ENCODE data around the gene MPHOSPH6. TPM values are rescaled to one million over a fixed set of nuclear protein-coding genes. Genes with fewer than 3 reads are reported as not detected.

MPHOSPH6 gene
- total and polyA plus RNA-seq, 2 of the 13 experiments (the other 11 are each of a cell fraction or from before 2014, with no cell fraction given): 28.4 to 76.4 TPM

DNA sequence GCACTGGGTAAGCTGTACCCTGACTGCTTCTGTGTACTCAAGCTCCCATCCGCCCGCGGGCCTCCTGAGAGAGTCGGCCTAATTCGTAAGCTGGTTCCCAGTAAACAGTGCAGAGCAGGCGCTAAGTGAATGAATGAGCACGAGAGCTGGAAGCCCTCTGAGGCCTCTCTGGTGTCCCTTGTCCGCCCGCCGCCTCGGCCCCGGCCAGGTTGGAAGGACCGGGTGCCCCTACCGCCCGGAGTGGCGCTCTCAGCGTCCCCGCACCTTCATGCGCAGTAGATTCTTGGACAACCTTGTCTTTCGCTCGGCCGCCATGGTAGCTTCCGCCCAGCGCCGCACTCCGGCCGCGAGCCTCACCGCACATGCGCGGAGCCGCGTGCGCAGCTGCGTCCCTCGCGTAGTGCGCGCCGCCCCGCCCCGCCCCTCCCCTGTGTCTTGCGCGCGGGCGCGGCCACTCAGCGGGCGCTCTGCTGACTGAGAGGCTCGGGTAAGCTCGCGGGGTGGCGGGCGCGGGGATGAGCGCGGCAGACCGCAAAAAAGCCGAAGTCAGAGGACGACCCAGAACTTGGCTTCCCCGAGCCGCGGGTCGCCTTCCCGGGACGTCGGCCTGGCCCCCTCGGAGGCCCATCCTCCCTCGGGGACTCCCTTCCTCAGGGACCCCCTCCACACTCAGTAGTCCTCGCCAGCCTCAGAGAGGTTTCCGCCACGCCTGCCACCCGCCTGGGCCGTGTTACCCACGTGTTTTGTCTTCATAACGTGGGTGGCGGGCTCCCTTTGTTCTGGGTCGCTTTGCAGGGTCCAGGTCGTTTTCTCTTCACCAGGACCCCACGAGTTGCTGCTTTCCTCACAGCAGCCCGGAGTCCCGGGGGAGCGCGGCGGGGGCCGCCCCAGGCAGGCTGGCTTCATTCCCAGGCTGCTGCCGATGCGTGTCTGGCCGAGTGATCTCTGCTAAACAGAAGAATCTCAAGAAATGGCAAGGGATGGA, at the start of gene MPHOSPH6 (continued):
- TF ChIP-seq, protein P1, sequence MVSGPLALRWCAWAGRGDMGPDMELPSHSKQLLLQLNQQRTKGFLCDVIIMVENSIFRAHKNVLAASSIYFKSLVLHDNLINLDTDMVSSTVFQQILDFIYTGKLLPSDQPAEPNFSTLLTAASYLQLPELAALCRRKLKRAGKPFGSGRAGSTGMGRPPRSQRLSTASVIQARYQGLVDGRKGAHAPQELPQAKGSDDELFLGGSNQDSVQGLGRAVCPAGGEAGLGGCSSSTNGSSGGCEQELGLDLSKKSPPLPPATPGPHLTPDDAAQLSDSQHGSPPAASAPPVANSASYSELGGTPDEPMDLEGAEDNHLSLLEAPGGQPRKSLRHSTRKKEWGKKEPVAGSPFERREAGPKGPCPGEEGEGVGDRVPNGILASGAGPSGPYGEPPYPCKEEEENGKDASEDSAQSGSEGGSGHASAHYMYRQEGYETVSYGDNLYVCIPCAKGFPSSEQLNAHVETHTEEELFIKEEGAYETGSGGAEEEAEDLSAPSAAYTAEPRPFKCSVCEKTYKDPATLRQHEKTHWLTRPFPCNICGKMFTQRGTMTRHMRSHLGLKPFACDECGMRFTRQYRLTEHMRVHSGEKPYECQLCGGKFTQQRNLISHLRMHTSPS (CRISPR knock-in tag; IDR thresholded peaks at IDR 0.05; ENCODE audit: low read depth): no peak
- TF ChIP-seq, protein P2, sequence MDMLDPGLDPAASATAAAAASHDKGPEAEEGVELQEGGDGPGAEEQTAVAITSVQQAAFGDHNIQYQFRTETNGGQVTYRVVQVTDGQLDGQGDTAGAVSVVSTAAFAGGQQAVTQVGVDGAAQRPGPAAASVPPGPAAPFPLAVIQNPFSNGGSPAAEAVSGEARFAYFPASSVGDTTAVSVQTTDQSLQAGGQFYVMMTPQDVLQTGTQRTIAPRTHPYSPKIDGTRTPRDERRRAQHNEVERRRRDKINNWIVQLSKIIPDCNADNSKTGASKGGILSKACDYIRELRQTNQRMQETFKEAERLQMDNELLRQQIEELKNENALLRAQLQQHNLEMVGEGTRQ (IDR thresholded peaks at IDR 0.05; ENCODE audit: low read depth, low read length): no peak
- TF ChIP-seq, protein P2 (CRISPR knock-in tag; IDR thresholded peaks at IDR 0.05; ENCODE audit: borderline replicate concordance): no peak
- TF ChIP-seq KAT7 (CRISPR knock-in tag; IDR thresholded peaks at IDR 0.05; ENCODE audit: borderline replicate concordance) (peak; percentile 97), ZNF766 (CRISPR knock-in tag; IDR thresholded peaks at IDR 0.05; ENCODE audit: borderline replicate concordance) (peak; percentile 94), NR2F1 (CRISPR knock-in tag; IDR thresholded peaks at IDR 0.05) (no peak), JUN (CRISPR knock-in tag; IDR thresholded peaks at IDR 0.05) (peak; percentile 73), HNF4A (CRISPR knock-in tag; IDR thresholded peaks at IDR 0.05) (peak; percentile 29), ZNF777 (CRISPR knock-in tag; IDR thresholded peaks at IDR 0.05) (peak; percentile 53; the same call in 1 of the 2 replicates), MXD4 (CRISPR knock-in tag; IDR thresholded peaks at IDR 0.05) (peak; percentile 96), ZNF367 (CRISPR knock-in tag; IDR thresholded peaks at IDR 0.05; ENCODE audit: borderline replicate concordance) (peak; percentile 49; the same call in 1 of the 2 replicates), RNF2 (conservative IDR thresholded peaks at IDR 0.05; ENCODE audit: low read depth) (peak; percentile 100), ZNF660 (CRISPR knock-in tag; IDR thresholded peaks at IDR 0.05; ENCODE audit: borderline replicate concordance, low read depth) (no peak), ZNF253 (CRISPR knock-in tag; IDR thresholded peaks at IDR 0.05; ENCODE audit: borderline replicate concordance) (peak; percentile 64; the same call in 1 of the 2 replicates), MXI1 (IDR thresholded peaks at IDR 0.05; ENCODE audit: borderline replicate concordance, low read depth, low read length) (peak; percentile 51; the same call in 1 of the 3 replicates), ZKSCAN1 (IDR thresholded peaks at IDR 0.05; ENCODE audit: low read length) (no peak), ZNF619 (CRISPR knock-in tag; IDR thresholded peaks at IDR 0.05) (peak; percentile 90), ZNF10 (CRISPR knock-in tag; IDR thresholded peaks at IDR 0.05; ENCODE audit: borderline replicate concordance, low read depth) (no peak), ELF1 (CRISPR knock-in tag; IDR thresholded peaks at IDR 0.05) (peak; percentile 46), HNRNPH1 (optimal IDR thresholded peaks at IDR 0.05; ENCODE audit: low read depth, low read length) (no peak)
- TF ChIP-seq, protein P3, sequence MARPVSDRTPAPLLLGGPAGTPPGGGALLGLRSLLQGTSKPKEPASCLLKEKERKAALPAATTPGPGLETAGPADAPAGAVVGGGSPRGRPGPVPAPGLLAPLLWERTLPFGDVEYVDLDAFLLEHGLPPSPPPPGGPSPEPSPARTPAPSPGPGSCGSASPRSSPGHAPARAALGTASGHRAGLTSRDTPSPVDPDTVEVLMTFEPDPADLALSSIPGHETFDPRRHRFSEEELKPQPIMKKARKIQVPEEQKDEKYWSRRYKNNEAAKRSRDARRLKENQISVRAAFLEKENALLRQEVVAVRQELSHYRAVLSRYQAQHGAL (CRISPR knock-in tag; IDR thresholded peaks at IDR 0.05; ENCODE audit: not compliant biosample characterization): no peak
- TF ChIP-seq, protein P4, sequence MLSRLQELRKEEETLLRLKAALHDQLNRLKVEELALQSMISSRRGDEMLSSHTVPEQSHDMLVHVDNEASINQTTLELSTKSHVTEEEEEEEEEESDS (CRISPR knock-in tag; IDR thresholded peaks at IDR 0.05; ENCODE audit: borderline replicate concordance): peak; percentile 89
- TF ChIP-seq, protein P5, sequence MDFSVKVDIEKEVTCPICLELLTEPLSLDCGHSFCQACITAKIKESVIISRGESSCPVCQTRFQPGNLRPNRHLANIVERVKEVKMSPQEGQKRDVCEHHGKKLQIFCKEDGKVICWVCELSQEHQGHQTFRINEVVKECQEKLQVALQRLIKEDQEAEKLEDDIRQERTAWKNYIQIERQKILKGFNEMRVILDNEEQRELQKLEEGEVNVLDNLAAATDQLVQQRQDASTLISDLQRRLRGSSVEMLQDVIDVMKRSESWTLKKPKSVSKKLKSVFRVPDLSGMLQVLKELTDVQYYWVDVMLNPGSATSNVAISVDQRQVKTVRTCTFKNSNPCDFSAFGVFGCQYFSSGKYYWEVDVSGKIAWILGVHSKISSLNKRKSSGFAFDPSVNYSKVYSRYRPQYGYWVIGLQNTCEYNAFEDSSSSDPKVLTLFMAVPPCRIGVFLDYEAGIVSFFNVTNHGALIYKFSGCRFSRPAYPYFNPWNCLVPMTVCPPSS (IDR thresholded peaks at IDR 0.05): no peak

Measured in HepG2 (cell line).